BE2C (cell line): ENCODE data around the gene DLAT.
"Not testable (repeated sequence)": the region's sequence is repeated elsewhere in the genome, so short reads cannot be mapped to it uniquely, and the experiment has no call there.

Experiments
- DNase-seq: peaks from one replicate; pipeline ENCODE4 v3.0.0-alpha.2; 2020
- H3K27me3 ChIP-seq: fragments of 250-450 bp; sonication (Bioruptor Pico); 2 replicates; pipeline ENCODE4 v1.5.1; 2020; ENCODE audit warnings: mild to moderate bottlenecking
- H3K36me3 ChIP-seq: fragments of 250-450 bp; sonication (Bioruptor Pico); 2 replicates; pipeline ENCODE4 v1.5.1; 2020; ENCODE audit warnings: mild to moderate bottlenecking
- H3K4me1 ChIP-seq: fragments of 250-450 bp; sonication (Bioruptor Pico); 2 replicates; pipeline ENCODE4 v1.5.1; 2020
- H3K4me3 ChIP-seq: 2 replicates; pipeline ENCODE4 v1.5.1; 2011; ENCODE audit warnings: low read depth, low read length
- H3K9me3 ChIP-seq: fragments of 250-450 bp; sonication (Bioruptor Pico); 2 replicates; pipeline ENCODE4 v1.5.1; 2020
- CTCF ChIP-seq: IDR thresholded peaks from 2 replicates; pipeline ENCODE4 v1.5.1; 2012; ENCODE audit warnings: mild to moderate bottlenecking, low read depth, low read length

The DLAT gene

DNA sequence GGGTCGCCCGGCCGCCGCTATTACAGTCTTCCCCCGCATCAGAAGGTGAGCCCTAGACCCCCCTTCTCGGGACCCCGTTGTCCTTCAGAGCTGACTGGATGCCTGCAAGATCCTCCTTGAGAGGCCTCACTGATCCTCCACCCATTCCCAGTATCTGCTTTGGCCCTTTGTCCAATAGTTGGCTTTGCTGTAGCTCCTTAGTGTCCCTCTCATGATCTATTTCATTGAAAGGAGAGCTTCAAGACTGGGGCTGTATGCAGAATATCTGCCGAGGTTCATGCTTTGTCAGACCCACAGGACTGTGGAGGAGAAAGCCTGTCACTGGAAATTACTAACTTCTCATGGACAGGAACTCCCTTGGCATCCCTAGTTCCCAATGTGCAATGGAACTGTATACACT lies 499 bp downstream of the DLAT start:
- Histone ChIP-seq H3K9me3 (no peaks in the 10 kb centered on the region), H3K27me3 (no peaks in the 10 kb centered on the region), H3K4me3 (peak overlapping the region; percentile 83), H3K36me3 (peaks cover 28% of the 10 kb centered on the region), H3K4me1 (0 out of 2 replicates have a peak, but pooled peaks cover 3% of the 10 kb centered on the region)
- DNase-seq = no peak
- no peak for TF ChIP-seq CTCF

DNA sequence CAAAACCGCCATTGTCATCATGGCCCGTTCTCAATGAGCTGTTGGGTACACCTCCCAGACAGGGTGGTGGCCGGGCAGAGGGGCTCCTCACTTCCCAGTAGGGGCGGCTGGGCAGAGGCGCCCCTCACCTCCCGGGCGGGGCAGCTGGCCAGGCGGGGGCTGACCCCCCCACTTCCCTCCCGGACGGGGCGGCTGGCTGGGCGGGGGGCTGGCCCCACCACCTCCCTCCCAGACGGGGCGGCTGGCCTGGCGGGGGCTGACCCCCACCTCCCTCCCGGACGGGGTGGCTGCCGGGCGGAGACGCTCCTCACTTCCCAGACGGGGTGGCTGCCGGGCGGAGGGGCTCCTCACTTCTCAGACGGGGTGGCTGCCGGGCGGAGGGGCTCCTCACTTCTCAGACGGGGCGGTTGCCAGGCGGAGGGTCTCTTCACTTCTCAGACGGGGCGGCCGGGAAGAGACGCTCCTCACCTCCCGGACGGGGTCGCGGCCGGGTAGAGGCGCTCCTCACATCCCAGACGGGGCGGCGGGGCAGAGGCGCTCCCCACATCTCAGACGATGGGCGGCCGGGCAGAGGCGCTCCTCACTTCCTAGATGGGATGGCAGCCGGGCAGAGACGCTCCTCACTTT lies 1.7 kb downstream of the DLAT start:
- H3K9me3 ChIP-seq, H3K4me1 ChIP-seq, DNase-seq, H3K27me3 ChIP-seq, H3K4me3 ChIP-seq: not testable (repeated sequence)
- peaks cover 33% of the 10 kb centered on the region for H3K36me3 ChIP-seq

DNA sequence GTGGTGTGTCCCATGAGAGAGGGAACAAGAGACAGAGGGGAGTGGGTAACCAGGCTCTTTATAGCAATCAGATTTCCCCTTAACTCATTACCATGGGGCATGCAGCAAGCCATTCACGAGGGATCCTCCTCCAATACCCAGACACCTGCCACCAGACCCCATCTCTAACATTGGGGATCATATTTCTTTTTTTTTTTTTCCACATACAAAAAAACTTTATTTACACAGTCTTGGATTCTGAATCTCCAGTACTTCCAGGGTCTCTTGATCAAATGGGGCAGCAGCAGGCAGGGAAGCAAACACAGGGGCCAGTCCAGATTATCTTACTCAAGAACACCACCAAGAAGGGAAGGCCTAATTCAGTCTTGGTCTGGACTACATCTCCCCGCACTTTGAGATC lies 4.3 kb downstream of the DLAT start:
- TF ChIP-seq CTCF = no peak
- DNase-seq = no peak
- Histone ChIP-seq H3K9me3 (no peaks in the 10 kb centered on the region), H3K4me3 (no peak overlapping the region), H3K36me3 (peaks cover 48% of the 10 kb centered on the region), H3K27me3 (no peaks in the 10 kb centered on the region), H3K4me1 (no peaks in the 10 kb centered on the region)

GRCh38 chr11:112033902-112034301 lies 8.7 kb downstream of the DLAT start:
- Histone ChIP-seq H3K27me3 (no peaks in the 10 kb centered on the region), H3K4me3 (no peak overlapping the region), H3K4me1 (no peaks in the 10 kb centered on the region), H3K36me3 (peaks cover 65% of the 10 kb centered on the region), H3K9me3 (no peaks in the 10 kb centered on the region)
- TF ChIP-seq CTCF = no peak
- DNase-seq = no peak

DNA sequence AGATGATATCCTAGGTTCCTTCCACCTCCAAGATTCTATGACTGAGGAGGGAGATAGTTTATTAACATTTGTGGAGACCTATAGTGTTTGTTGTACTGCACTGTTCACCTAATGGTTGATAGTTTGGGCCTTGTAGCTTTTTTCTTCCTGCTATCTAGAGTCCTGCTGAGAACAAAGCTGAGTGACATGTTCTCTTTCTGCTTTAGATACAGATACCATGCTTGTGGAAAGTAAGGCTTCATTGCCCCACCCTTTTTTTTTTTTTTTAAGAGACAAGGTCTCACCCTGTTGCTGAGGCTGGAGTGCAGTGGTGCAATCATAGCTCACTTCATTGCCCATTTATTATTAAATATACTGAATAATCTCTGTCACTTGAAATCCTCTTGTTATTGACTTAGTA lies 12.3 kb downstream of the DLAT start:
- H3K36me3 ChIP-seq = peaks cover 72% of the 10 kb centered on the region
- no peaks in the 10 kb centered on the region for H3K4me1 ChIP-seq
- DNase-seq = no peak
- no peak for TF ChIP-seq CTCF
- H3K4me3 ChIP-seq = no peak overlapping the region
- H3K9me3 ChIP-seq = no peaks in the 10 kb centered on the region
- H3K27me3 ChIP-seq = no peaks in the 10 kb centered on the region; the same call in 1 of the 2 replicates

GRCh38 chr11:112042161-112042960 lies 17.2 kb downstream of the DLAT start:
- no peaks in the 10 kb centered on the region for H3K9me3 ChIP-seq
- no peaks in the 10 kb centered on the region for H3K4me1 ChIP-seq
- H3K27me3 ChIP-seq = no peaks in the 10 kb centered on the region; the same call in 1 of the 2 replicates
- TF ChIP-seq CTCF = no peak
- H3K4me3 ChIP-seq = no peak overlapping the region
- no peak for DNase-seq
- peaks cover 89% of the 10 kb centered on the region for H3K36me3 ChIP-seq
